ENCODE results near the gene CHI3L1.

- TF ChIP-seq POLR2A (IDR thresholded peaks at IDR 0.05) (no peak), CTCF (IDR thresholded peaks at IDR 0.05 in 8 of 11, conservative IDR thresholded peaks at IDR 0.05 in 3 of 11) (no peak), POLR2AphosphoS5 (IDR thresholded peaks at IDR 0.05) (no peak)
Measured at GRCh38 chr1:203190949-203191348, 4.4 kb upstream of the CHI3L1 start.
